ENCODE measurements around the gene MLLT3.

Gene MLLT3

GRCh38 chr9:20442461-20443319, 179.6 kb downstream of the MLLT3 start:
- Histone ChIP-seq H3K27me3 (ENCODE audit: insufficient read depth, low read length, poor library complexity) (no peaks in the 10 kb centered on the region), H3K79me2 (ENCODE audit: insufficient read depth, low read length) (peaks cover 9% of the 10 kb centered on the region; the same call in 1 of the 2 replicates), H3K4me2 (ENCODE audit: insufficient read depth, low read length) (no peak overlapping the region), H3K9ac (ENCODE audit: low read depth, low read length) (no peak overlapping the region), H4K20me1 (ENCODE audit: insufficient read depth, low read length) (peaks cover 3% of the 10 kb centered on the region; the same call in 1 of the 2 replicates), H3K9me3 (ENCODE audit: insufficient read depth, low read length, severe bottlenecking) (no peaks in the 10 kb centered on the region), H3K4me3 (ENCODE audit: low read depth in 1 of 2, low read length in 2 of 2) (no peak overlapping the region), H3K4me1 (ENCODE audit: insufficient read depth, low read length) (no peaks in the 10 kb centered on the region), H3K36me3 (ENCODE audit: insufficient read depth, low read length) (peaks cover 21% of the 10 kb centered on the region; the same call in 1 of the 2 replicates), H2AFZ (ENCODE audit: low read depth, low read length) (no peak overlapping the region), H3K27ac (ENCODE audit: low read length) (0 out of 2 replicates have a peak overlapping the region, but pooled peaks have one; percentile 7)
- TF ChIP-seq EZH2 (IDR thresholded peaks at IDR 0.05; ENCODE audit: borderline replicate concordance, low read depth, low read length, severe bottlenecking): no peak
- TF ChIP-seq, protein P1, sequence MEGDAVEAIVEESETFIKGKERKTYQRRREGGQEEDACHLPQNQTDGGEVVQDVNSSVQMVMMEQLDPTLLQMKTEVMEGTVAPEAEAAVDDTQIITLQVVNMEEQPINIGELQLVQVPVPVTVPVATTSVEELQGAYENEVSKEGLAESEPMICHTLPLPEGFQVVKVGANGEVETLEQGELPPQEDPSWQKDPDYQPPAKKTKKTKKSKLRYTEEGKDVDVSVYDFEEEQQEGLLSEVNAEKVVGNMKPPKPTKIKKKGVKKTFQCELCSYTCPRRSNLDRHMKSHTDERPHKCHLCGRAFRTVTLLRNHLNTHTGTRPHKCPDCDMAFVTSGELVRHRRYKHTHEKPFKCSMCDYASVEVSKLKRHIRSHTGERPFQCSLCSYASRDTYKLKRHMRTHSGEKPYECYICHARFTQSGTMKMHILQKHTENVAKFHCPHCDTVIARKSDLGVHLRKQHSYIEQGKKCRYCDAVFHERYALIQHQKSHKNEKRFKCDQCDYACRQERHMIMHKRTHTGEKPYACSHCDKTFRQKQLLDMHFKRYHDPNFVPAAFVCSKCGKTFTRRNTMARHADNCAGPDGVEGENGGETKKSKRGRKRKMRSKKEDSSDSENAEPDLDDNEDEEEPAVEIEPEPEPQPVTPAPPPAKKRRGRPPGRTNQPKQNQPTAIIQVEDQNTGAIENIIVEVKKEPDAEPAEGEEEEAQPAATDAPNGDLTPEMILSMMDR (IDR thresholded peaks at IDR 0.05; ENCODE audit: borderline replicate concordance, extremely low read depth, low read length, poor library complexity, severe bottlenecking): no peak
- DNase-seq (no peak), ATAC-seq (ENCODE audit: insufficient read depth, low read depth) (no peak)

GRCh38 chr9:20441711-20442423, 180.4 kb downstream of the MLLT3 start:
- Histone ChIP-seq H3K4me2 (ENCODE audit: insufficient read depth, low read length) (no peak overlapping the region), H4K20me1 (ENCODE audit: insufficient read depth, low read length) (peaks cover 3% of the 10 kb centered on the region; the same call in 1 of the 2 replicates), H3K9ac (ENCODE audit: low read depth, low read length) (no peak overlapping the region), H2AFZ (ENCODE audit: low read depth, low read length) (no peak overlapping the region), H3K9me3 (ENCODE audit: insufficient read depth, low read length, severe bottlenecking) (no peaks in the 10 kb centered on the region), H3K79me2 (ENCODE audit: insufficient read depth, low read length) (peaks cover 9% of the 10 kb centered on the region; the same call in 1 of the 2 replicates), H3K27ac (ENCODE audit: low read length) (no peak overlapping the region), H3K4me3 (ENCODE audit: low read depth in 1 of 2, low read length in 2 of 2) (no peak overlapping the region), H3K36me3 (ENCODE audit: insufficient read depth, low read length) (peaks cover 14% of the 10 kb centered on the region; the same call in 1 of the 2 replicates), H3K4me1 (ENCODE audit: insufficient read depth, low read length) (no peaks in the 10 kb centered on the region), H3K27me3 (ENCODE audit: insufficient read depth, low read length, poor library complexity) (no peaks in the 10 kb centered on the region)
- ATAC-seq (ENCODE audit: insufficient read depth, low read depth) (no peak), DNase-seq (no peak)
- TF ChIP-seq, protein P1 (IDR thresholded peaks at IDR 0.05; ENCODE audit: borderline replicate concordance, extremely low read depth, low read length, poor library complexity, severe bottlenecking): no peak
- no peak for TF ChIP-seq EZH2 (IDR thresholded peaks at IDR 0.05; ENCODE audit: borderline replicate concordance, low read depth, low read length, severe bottlenecking)

GRCh38 chr9:20441166-20441565, 181.1 kb downstream of the MLLT3 start:
- no peaks in the 10 kb centered on the region for H3K4me1 ChIP-seq (ENCODE audit: insufficient read depth, low read length)
- H3K36me3 ChIP-seq (ENCODE audit: insufficient read depth, low read length): peaks cover 13% of the 10 kb centered on the region; the same call in 1 of the 2 replicates
- no peak overlapping the region for H2AFZ ChIP-seq (ENCODE audit: low read depth, low read length)
- H3K4me3 ChIP-seq (ENCODE audit: low read depth in 1 of 2, low read length in 2 of 2): no peak overlapping the region
- no peak overlapping the region for H3K9ac ChIP-seq (ENCODE audit: low read depth, low read length)
- peaks cover 13% of the 10 kb centered on the region; the same call in 1 of the 2 replicates for H3K79me2 ChIP-seq (ENCODE audit: insufficient read depth, low read length)
- H4K20me1 ChIP-seq (ENCODE audit: insufficient read depth, low read length): peaks cover 3% of the 10 kb centered on the region; the same call in 1 of the 2 replicates
- no peaks in the 10 kb centered on the region for H3K9me3 ChIP-seq (ENCODE audit: insufficient read depth, low read length, severe bottlenecking)
- TF ChIP-seq EZH2 (IDR thresholded peaks at IDR 0.05; ENCODE audit: borderline replicate concordance, low read depth, low read length, severe bottlenecking): no peak
- TF ChIP-seq, protein P1 (IDR thresholded peaks at IDR 0.05; ENCODE audit: borderline replicate concordance, extremely low read depth, low read length, poor library complexity, severe bottlenecking): no peak
- DNase-seq (no peak), ATAC-seq (ENCODE audit: insufficient read depth, low read depth) (no peak)
- no peaks in the 10 kb centered on the region for H3K27me3 ChIP-seq (ENCODE audit: insufficient read depth, low read length, poor library complexity)
- no peak overlapping the region for H3K27ac ChIP-seq (ENCODE audit: low read length)
- H3K4me2 ChIP-seq (ENCODE audit: insufficient read depth, low read length): no peak overlapping the region

Data from DND-41 (cell line).